GM21619 (cell line): ENCODE measurements around the gene RGS11.
"Not testable (repeated sequence)": the region's sequence is repeated elsewhere in the genome, so short reads cannot be mapped to it uniquely, and the experiment has no call there.

Source experiments
- ATAC-seq: cut with Tn5 transposase; IDR thresholded peaks from one replicate; pipeline ENCODE4 v1.9.1; 2021; ENCODE audit not compliant: unreplicated experiment

Gene RGS11

DNA sequence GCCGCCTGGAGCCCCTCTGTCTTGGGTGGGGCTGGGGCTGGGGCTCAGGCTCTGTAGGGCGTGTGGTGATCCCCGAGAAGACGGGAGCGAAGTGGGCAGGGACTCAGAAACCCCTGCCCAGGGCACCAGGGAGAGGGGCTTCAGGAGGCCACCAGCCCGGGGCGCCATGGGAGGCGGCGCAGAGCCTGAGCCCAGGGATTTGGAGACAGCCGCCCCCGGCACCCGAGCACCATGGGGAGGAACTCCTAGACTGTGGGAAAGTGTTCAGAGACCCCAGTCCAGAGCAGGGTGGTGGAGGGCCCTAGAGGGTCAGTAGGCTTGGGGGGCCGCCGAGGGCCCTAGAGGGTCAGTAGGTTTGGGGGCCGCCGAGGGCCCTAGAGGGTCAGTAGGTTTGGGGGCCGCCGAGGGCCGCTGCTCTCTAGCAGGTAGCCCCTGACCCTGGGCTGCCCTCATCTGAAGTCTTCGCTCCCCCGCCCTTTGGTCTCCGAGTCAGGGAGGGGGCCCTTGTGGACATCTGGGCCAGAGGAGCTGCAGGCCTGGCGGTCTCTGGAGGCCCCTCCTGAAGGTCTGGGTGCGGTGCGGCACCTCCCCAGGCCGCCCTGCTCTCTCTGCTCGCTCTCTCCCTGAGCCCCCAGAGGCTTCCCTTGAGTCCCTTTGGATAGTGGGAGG lies 5.4 kb upstream of the RGS11 start:
- no peak for ATAC-seq

- no peak for ATAC-seq
Observed at GRCh38 chr16:280552-280951, 4.8 kb upstream of the RGS11 start, which contains the start of gene ARHGDIG. ARHGDIG (plus strand) TSS chr16:280591; CDS start chr16:280681, 90 bp downstream.

DNA sequence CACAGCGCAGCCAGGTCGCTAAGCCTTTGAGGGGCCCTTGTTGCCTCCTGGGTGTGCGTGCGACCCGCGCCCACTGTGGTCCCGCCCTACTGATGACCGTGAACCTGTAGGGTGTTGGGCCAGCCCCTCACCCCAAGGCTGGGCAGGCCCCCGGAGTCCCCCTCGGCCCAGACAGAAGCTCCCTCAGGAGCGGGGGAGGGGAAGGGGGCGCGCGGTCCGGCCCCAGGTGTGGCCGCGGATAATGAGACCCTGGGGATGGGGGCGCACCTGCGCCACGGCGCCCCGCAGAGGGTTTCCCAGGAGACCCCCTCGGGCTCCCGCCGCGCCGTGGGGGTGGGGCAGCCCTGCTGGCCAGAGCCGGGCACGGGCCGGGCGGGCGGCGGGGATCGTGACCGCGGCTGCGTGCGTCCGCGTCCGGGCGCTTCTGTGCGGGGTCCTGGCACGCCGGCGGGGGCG lies 4.3 kb upstream of the RGS11 start:
- ATAC-seq = no peak

GRCh38 chr16:279531-279930 lies 3.8 kb upstream of the RGS11 start:
- ATAC-seq = no peak

DNA sequence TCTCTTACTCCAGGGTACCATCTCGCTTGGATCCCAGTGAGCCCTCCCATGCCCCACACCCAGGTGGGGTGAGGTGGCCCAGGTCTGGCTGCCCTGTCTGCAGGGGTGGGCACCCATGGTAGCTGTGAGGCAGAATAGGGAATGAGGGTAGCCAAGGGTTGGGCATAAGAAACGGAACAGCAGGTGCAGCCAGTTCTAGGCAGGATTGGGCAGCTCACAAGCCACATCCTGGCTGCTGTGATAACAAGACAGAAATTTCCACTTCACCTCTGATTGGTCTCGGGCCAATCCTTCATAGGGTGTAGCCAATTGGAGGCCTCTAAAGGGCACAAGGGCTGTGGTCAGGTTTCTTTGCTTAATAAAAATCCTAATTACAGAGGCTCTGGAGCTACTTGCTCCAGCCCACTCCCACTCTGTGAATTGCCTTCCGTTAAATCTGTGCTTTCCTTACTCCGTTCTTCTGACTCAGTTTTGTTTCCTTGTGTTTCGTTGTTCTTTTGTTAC lies 3.2 kb upstream of the RGS11 start:
- no peak for ATAC-seq

DNA sequence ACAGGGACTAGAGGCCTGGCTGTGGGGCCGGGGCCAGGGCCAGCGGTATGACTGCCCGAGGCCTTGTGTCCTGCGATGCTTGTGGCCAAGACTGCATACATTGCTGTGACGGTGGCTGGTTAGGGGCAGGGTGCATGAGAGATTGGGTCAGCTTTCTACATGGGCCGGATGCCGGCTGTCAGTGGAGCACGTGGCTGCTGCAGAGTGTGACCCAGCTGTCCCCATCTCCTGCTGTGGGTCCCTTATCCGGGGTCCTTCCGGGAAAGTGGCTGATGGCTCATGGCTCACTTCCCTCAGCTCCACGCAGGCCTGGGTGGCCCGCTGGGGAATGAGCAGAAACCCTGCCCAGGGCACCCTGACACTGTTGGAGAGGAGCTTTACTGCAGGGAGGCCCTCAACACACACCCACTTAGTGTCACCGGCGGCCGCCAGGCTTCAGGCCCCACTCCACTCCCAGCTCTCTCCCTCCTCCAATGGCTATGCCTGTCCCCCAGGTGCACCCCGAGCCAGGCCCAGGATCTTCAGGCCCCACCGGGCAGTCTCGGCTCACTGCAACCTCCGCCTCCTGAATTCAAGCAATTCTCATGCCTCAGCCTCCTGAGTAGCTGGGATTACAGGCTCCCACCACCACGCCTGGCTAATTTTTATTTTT lies 808 bp upstream of the RGS11 start:
- no peak for ATAC-seq

DNA sequence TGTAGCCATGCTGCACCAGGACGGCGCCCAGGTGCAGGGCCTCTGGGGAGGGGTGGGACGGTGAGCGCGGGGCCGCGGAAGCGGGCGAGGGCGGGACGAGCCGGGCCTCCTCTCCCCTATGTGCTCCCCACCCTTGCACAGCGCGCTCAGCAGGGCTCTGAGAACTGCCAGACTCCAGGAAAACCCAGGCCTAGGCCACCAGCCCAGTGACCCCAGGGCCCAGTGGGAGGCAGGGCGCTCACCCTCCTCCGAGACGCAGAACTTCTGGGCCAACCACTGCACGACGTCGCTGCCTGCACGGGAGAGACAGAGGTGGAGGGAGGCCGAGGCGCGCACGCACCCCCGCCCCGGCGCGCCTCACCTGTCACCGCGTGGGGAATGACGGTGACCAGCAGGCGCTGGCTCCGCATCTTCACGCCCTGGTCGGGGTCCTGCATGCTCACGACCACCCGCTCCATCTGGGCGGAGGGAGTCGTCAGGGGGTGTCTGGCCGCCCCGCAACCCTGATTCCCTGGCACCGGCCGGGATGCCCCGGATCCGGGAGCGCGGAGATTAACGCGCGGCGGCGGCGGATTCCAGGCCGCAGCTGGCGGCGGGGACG lies 603 bp downstream of the RGS11 start:
- ATAC-seq = no peak

DNA sequence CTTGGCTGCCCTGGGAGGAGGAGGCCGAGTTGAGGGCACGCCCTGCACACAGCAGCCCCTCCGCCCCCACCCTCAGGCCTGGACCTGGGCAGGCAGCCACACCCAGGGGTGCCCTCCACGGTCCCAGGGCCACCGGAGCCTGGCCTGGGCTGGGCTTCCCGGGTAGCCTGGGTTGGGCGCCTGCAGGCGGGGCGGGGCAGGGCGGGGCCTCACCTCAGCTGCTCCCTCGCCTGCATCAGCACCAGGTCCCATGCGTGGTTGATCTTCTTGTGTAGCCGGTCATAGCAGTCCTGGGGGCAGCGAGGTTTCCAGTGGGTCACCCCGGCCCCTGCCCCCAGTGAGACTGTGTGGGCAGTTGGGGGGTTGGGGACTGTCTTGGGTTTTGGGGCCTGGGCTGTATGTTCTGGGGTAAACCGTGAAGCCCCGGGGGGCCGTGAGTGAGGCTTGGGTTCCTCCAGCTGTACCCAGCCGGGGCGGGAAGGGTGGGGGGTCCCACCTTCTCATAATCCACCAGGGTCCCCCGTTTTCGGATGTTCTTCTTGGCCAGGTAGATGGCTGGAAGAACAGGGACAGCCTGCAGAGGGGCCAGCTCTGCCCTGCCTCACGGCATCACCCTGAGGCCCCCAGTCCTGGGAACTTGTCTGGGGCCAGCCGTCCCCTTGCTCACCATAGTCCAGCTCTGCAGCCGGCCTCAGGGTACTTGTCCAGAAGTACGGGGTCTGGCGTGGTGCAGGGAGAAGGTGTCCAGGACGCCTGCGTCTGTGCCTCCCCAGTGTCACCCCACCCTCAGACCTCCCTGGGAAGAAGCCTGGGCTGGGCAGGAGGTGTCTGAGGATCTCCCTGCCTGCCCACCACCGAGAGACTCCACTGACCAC lies 2.0 kb downstream of the RGS11 start:
- ATAC-seq = no peak

DNA sequence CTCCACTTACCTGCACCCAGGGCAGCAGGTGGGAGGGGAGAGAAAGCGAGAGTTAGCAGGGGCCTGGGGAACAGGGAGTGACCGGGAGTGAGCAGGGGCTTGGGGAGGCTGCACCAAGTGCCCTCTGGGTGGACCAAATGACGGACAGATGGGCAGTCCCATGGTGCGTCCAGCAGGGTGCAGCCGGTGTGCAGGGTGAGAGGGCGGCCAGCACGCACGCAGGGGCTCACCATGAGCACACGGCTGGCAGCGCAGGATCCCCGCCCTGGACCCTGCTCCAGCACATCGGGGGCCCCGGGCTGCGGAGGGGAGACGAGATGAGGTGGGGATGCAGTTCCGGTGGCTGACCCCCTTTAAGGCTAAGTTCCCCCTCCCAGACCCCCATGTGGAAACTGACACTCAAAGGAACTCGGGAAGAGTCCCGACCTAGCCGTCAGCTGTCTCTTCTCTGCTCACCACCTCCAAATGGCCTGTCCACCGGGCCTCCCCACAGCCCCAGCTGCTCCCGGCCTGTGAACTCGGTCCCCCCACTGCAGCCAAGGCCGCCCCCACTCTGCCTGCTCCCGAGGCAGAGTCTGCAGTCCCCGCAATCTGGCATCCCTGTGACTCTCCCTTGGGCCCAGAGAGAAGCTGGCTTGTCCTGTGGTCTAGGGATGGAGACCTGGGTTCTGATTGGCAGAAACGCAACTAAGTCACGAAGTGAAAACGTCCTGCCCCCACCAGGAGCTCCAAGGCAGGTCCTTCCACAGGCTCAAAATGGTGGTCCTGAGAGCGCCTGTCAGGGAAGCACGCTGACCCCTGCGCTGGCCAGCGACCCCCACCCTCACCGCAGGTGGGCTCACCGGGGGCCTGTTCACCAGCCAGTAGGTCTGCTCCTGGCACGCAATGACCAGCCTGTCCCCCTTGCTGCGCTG lies 2.9 kb downstream of the RGS11 start:
- ATAC-seq = no peak

- ATAC-seq = no peak
Observed at GRCh38 chr16:270381-271255, 5.1 kb downstream of the RGS11 start.

DNA sequence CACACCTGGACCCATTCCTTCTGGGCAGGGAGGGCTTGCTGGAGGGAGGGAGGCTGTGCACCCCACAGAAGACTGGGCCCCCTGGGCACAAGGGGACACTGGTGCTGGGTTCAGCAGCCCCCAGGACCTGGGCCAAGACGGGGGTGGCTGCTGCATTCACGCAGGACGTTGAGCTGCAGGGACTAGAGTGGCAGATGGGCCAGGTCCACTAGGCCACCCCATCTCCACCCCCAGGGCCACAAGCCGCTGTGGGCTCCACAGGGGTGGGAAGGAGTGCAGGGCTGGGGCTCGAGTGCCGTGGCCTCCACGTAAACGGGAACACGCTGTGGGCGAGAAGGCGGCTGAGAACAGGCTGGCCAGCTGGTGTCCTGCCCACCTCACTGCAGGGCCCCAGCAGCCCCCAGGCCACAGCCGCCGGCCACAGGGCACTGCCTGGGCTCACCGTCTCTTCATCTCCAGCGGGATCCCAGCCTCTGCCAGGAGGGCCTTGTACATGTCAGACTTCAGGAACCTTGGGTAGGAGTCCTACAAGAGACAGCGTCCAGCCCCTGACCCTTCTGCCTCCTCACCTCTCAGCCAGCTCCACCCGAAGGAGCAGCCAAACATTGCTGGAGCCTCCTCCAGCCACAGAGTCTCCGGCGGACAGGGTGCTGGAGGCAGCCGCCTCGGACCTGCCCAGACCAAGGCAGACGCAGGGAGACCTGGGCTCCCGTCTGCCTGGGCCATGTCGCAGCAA lies 6.5 kb downstream of the RGS11 start:
- ATAC-seq = no peak

DNA sequence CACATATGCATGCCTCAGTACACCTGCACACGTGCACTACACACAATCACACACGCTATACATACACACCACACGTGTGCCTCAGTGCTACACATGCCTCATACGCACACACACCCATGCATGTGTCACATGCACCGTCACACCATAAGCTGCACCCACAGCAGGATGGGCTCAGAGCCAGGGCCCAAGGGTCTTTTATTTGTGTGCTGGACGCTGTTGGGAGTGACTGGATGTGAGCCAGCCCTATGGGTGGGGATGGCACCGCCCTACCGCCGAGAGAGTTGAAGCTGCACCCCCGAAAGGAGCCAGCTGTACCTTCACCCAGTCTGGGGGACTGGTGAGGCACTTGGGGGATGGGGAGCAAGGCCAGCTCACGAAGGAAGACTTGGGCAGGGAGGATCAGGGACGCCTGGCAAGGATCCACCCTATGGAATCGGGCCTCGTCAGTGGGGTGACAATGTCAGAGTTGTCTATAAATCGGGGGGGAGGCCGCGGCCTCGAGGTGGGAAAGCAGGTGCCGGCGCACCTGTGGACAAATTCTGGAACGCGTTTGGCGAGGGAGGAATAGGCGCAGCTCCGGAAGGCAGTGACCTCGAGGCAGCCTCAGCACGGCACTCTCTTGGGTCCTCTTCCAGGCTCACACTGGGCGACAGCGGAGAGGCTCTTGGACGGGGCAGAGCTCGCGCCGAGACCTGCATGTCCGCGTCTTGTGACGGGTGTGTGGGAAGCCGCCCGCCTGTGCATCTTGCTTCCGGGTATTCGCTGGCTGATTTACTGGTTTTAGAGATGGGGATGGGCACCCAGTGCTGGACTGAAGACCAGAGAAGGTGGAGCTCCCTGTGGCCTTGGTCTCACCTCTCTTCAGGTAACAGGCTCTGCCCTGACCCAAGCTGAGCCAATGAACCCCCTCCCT lies 7.3 kb downstream of the RGS11 start:
- no peak for ATAC-seq

GRCh38 chr16:267562-267961 lies 8.2 kb downstream of the RGS11 start:
- ATAC-seq = not testable (repeated sequence)

DNA sequence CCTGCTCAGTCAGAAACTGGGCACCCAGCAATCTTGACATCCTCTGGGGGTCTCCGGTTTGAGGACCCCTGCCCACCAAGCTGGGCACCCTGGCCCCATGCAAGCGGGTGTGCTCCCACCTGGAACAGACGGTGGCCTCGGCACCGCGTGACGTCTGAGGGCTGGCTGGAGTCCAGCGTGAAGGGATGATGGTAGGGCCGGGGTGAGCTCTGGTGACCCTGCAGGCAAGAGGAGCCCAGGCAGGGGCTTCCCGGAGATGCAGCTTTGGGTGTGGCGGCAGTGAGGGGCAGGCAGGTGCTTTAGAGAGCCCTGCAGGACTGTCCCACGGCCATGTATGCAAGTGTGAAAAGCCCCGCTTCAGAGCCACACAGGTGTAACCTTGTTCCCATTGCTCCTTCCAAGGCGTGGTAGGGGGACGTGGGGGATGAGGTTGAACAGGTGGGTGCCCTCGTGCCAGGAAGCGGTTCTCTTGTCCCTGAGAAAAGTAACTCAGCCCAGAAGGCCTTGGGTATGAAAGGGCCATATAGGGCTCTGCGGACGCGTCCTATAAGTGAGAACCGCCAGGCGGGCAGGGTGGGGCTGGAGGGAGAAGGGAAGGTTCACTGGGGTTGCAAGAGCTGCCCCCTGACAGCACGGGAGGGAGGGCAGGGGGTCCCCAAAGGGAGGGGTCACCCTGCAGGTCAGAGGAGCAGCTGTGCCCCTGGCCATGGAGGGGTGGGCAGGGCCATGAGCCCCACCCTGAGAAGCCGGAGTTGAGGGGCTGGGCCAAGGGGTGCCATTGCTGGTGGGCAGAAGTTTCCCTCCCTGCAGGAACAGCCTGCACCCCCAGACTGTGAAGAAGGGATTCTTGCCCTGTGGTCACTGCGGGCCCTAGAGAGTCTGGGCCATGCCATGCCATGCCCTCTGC lies 9.2 kb downstream of the RGS11 start:
- ATAC-seq = no peak

GRCh38 chr16:265711-266110 lies 10.0 kb downstream of the RGS11 start:
- no peak for ATAC-seq

- no peak for ATAC-seq
Observed at GRCh38 chr16:265002-265529, 10.7 kb downstream of the RGS11 start.
